Astrocyte of the cerebellum (primary cell): Measurements from ENCODE around the gene ANO10.
"Not testable (repeated sequence)": the region's sequence is repeated elsewhere in the genome, so short reads cannot be mapped to it uniquely, and the experiment has no call there.

Source experiments
- DNase-seq: peaks from one replicate; pipeline ENCODE4 v3.0.0-alpha.2; 2011; ENCODE audit warnings: low read depth
- H3K4me3 ChIP-seq: 2 replicates; pipeline ENCODE4 v1.5.1; 2011; ENCODE audit warnings: mild to moderate bottlenecking, low read depth, low read length, moderate library complexity
- CTCF ChIP-seq: IDR thresholded peaks from 2 replicates; pipeline ENCODE4 v1.5.1; 2012; ENCODE audit warnings: low read length, low read depth, moderate library complexity, mild to moderate bottlenecking; ENCODE audit errors: missing control alignments
- in situ Hi-C: cut with HindIII; loops from 2 replicates; pipeline ENCODE4 v1.10.0; 2017; ENCODE audit warnings: low sequenced_read_pairs

ANO10 gene

GRCh38 chr3:43362183-43362582 is 259.6 kb downstream of the ANO10 start:
- no peak overlapping the region for H3K4me3 ChIP-seq
- no peak for TF ChIP-seq CTCF
- DNase-seq: no peak
- in situ Hi-C loops: no loop called here

GRCh38 chr3:43361077-43361476 is 260.7 kb downstream of the ANO10 start:
- in situ Hi-C loops: no loop called here
- no peak for TF ChIP-seq CTCF
- H3K4me3 ChIP-seq: no peak overlapping the region
- no peak for DNase-seq

GRCh38 chr3:43356033-43356432 is 265.8 kb downstream of the ANO10 start:
- H3K4me3 ChIP-seq, in situ Hi-C loops, DNase-seq: not testable (repeated sequence)

- no peak for TF ChIP-seq CTCF
- in situ Hi-C loops: no loop called here
- H3K4me3 ChIP-seq: no peak overlapping the region
- DNase-seq: no peak
Measured at GRCh38 chr3:43353923-43354670, 267.7 kb downstream of the ANO10 start.

- H3K4me3 ChIP-seq: no peak overlapping the region
- DNase-seq: no peak
- no peak for TF ChIP-seq CTCF
- in situ Hi-C loops: no loop called here
Measured at GRCh38 chr3:43353393-43353792, 268.4 kb downstream of the ANO10 start.

- in situ Hi-C loops: no loop called here
- no peak overlapping the region for H3K4me3 ChIP-seq
- no peak for DNase-seq
- no peak for TF ChIP-seq CTCF
Measured at GRCh38 chr3:43349716-43350115, 272.1 kb downstream of the ANO10 start.

GRCh38 chr3:43348852-43349574 is 272.8 kb downstream of the ANO10 start:
- DNase-seq: no peak
- no peak overlapping the region for H3K4me3 ChIP-seq
- no peak for TF ChIP-seq CTCF
- in situ Hi-C loops: no loop called here
